Measurements from ENCODE around the gene SLC9C1. TPM values are rescaled to one million over a fixed set of nuclear protein-coding genes. Genes with fewer than 3 reads are reported as not detected.

SLC9C1 gene
- polyA plus RNA-seq, 1 donor (not counting 4 experiments of a cell fraction or from before 2014, with no cell fraction given) = not detected

GRCh38 chr3:112338727-112339056 is 44.7 kb upstream of the SLC9C1 start:
- Histone ChIP-seq H3K36me3 (ENCODE audit: control insufficient read depth in 2 of 2, extremely low read depth in 1 of 2, insufficient read depth in 2 of 2, low read length in 2 of 2) (no peaks in the 10 kb centered on the region), H3K4me2 (ENCODE audit: control insufficient read depth, extremely low read depth, insufficient read depth, low read depth, low read length) (no peak overlapping the region), H3K9me3 (ENCODE audit: control insufficient read depth, low read depth, low read length) (no peaks in the 10 kb centered on the region), H3K9ac (ENCODE audit: control insufficient read depth, extremely low read depth, insufficient read depth, low read length) (no peak overlapping the region), H4K20me1 (ENCODE audit: control insufficient read depth, extremely low read depth, insufficient read depth, low read length) (no peaks in the 10 kb centered on the region), H3K9me1 (ENCODE audit: control insufficient read depth, extremely low read depth, insufficient read depth, low read length) (no peaks in the 10 kb centered on the region), H3K4me3 (ENCODE audit: control insufficient read depth in 2 of 3, extremely low read depth in 1 of 3, insufficient read depth in 2 of 3, low read depth in 1 of 3, low read length in 3 of 3) (no peak overlapping the region), H3K79me2 (ENCODE audit: control insufficient read depth, insufficient read depth, low read length) (no peaks in the 10 kb centered on the region), H3K4me1 (ENCODE audit: control insufficient read depth, extremely low read depth, insufficient read depth, low read length) (no peaks in the 10 kb centered on the region), H2AFZ (ENCODE audit: control insufficient read depth, low read length) (no peak overlapping the region), H3K27ac (ENCODE audit: control insufficient read depth, insufficient read depth, low read length) (no peak overlapping the region), H3K27me3 (ENCODE audit: control insufficient read depth, extremely low read depth, insufficient read depth, low read length) (peaks cover 6% of the 10 kb centered on the region)
- dilution Hi-C loops (cut with MboI; ENCODE audit: extremely low pct_ligation_motif_present, low sequenced_read_pairs) = loop anchor here (25.0 kb wide), 1 partner anchor 174 kb away; no protein-coding TSS in a partner anchor
- TF ChIP-seq EZH2 (IDR thresholded peaks at IDR 0.05; ENCODE audit: low read length) = no peak
- TF ChIP-seq CTCF (optimal IDR thresholded peaks at IDR 0.05 in 1 of 3, IDR thresholded peaks at IDR 0.05 in 1 of 3, conservative IDR thresholded peaks at IDR 0.05 in 1 of 3; ENCODE audit: extremely low read depth in 1 of 3, insufficient read depth in 2 of 3, low read length in 3 of 3) = no peak
- DNase-seq (ENCODE audit: low read depth, low spot score) (no peak), FAIRE-seq (no peak)

- no peak overlapping the region for H3K27ac ChIP-seq (ENCODE audit: control insufficient read depth, insufficient read depth, low read length)
- H3K27me3 ChIP-seq (ENCODE audit: control insufficient read depth, extremely low read depth, insufficient read depth, low read length) = peaks cover 12% of the 10 kb centered on the region
- no peak overlapping the region for H3K9ac ChIP-seq (ENCODE audit: control insufficient read depth, extremely low read depth, insufficient read depth, low read length)
These were observed 44.2 kb upstream of the SLC9C1 start for GRCh38 chr3:112338021-112338726.

More at GRCh38 chr3:112338021-112338726, 44.2 kb upstream of the SLC9C1 start:
- H4K20me1 ChIP-seq (ENCODE audit: control insufficient read depth, extremely low read depth, insufficient read depth, low read length) = no peaks in the 10 kb centered on the region
- H3K9me1 ChIP-seq (ENCODE audit: control insufficient read depth, extremely low read depth, insufficient read depth, low read length) = no peaks in the 10 kb centered on the region
- no peak overlapping the region for H3K4me2 ChIP-seq (ENCODE audit: control insufficient read depth, extremely low read depth, insufficient read depth, low read depth, low read length)
- TF ChIP-seq CTCF (optimal IDR thresholded peaks at IDR 0.05 in 1 of 3, IDR thresholded peaks at IDR 0.05 in 1 of 3, conservative IDR thresholded peaks at IDR 0.05 in 1 of 3; ENCODE audit: extremely low read depth in 1 of 3, insufficient read depth in 2 of 3, low read length in 3 of 3) = no peak
- no peak overlapping the region for H3K4me3 ChIP-seq (ENCODE audit: control insufficient read depth in 2 of 3, extremely low read depth in 1 of 3, insufficient read depth in 2 of 3, low read depth in 1 of 3, low read length in 3 of 3)
- no peak overlapping the region for H2AFZ ChIP-seq (ENCODE audit: control insufficient read depth, low read length)
- H3K9me3 ChIP-seq (ENCODE audit: control insufficient read depth, low read depth, low read length) = no peaks in the 10 kb centered on the region
- DNase-seq (ENCODE audit: low read depth, low spot score) = no peak
- dilution Hi-C loops (cut with MboI; ENCODE audit: extremely low pct_ligation_motif_present, low sequenced_read_pairs) = loop anchor here (25.0 kb wide), 1 partner anchor 174 kb away; no protein-coding TSS in a partner anchor
- peaks cover 4% of the 10 kb centered on the region for H3K4me1 ChIP-seq (ENCODE audit: control insufficient read depth, extremely low read depth, insufficient read depth, low read length)
- FAIRE-seq = peak; percentile 60
- H3K79me2 ChIP-seq (ENCODE audit: control insufficient read depth, insufficient read depth, low read length) = no peaks in the 10 kb centered on the region
- no peaks in the 10 kb centered on the region for H3K36me3 ChIP-seq (ENCODE audit: control insufficient read depth in 2 of 2, extremely low read depth in 1 of 2, insufficient read depth in 2 of 2, low read length in 2 of 2)

Data from keratinocyte (primary cell).